ENCODE results near the gene PYGM. TPM values are rescaled to one million over a fixed set of nuclear protein-coding genes. Genes with fewer than 3 reads are reported as not detected.

PYGM gene
- total and polyA plus RNA-seq, 12 donors: 1.4 to 10.1 (median 3.8) TPM

DNA sequence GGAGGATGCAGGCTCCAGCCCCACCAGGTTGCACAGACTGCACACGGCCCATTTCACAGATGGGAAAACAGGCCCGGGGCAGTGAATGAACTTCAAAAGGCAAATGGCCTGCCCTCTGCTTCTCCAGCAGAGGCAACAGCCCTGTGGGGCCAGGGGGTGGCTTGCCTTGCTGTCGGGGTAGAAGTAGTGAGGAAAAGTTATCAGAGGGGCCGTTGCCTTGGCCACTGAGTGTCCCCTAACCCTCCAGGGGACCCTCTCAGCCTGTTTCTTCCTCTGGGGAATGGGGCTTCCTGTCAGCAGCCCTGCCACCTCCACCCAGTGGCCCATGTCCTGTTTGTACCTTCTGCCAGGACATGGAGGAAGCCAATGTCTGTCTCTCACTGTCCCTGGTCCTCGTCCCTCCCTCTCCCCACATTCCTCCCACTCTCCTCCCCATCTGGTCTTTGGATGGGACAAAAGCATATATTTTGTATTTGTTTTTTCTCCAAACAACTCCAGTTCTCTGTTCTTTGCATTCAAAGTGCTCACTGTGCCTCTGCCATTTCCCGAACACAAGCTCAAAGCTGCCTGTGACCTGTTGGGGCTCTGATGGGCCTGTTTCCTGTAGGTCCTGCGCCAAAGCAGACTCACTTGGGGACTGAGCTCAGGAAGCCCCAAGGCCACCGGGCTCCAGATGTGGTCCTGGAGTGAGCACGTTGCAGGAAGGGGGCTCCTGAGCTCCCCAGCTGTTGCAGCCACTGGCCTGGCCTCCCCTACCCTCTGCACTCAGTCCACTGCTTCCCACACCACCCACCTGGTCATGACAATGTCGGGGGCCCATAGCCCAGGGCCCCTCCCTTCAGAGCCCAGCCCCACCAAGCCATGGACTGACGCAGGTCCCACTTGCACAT lies 33.7 kb upstream of the PYGM start:
- intact Hi-C loops (cut with DNase I): no loop called here
- no peak overlapping the region for H3K4me3 ChIP-seq
- 63 to 73% (median 69%) methylated on average over 9 to 11 of the region's 11 CpGs for WGBS, 4 donors
- peak in 1 of 7 donors; percentile 20 for DNase-seq
- peak overlapping the region in 1 of 5 donors; percentile 10 for H3K27ac ChIP-seq
- peaks cover 0 to 6% of the 10 kb centered on the region in 2 donors for H3K4me1 ChIP-seq (replicated peaks in 1 of 2)
- TF ChIP-seq, protein P1, sequence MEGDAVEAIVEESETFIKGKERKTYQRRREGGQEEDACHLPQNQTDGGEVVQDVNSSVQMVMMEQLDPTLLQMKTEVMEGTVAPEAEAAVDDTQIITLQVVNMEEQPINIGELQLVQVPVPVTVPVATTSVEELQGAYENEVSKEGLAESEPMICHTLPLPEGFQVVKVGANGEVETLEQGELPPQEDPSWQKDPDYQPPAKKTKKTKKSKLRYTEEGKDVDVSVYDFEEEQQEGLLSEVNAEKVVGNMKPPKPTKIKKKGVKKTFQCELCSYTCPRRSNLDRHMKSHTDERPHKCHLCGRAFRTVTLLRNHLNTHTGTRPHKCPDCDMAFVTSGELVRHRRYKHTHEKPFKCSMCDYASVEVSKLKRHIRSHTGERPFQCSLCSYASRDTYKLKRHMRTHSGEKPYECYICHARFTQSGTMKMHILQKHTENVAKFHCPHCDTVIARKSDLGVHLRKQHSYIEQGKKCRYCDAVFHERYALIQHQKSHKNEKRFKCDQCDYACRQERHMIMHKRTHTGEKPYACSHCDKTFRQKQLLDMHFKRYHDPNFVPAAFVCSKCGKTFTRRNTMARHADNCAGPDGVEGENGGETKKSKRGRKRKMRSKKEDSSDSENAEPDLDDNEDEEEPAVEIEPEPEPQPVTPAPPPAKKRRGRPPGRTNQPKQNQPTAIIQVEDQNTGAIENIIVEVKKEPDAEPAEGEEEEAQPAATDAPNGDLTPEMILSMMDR (IDR thresholded peaks at IDR 0.05): no peak
- TF ChIP-seq POLR2A (IDR thresholded peaks at IDR 0.05): no peak
- peaks cover 0 to 13% of the 10 kb centered on the region in 2 donors for H3K36me3 ChIP-seq (replicated peaks in 1 of 2)
- H3K9me3 ChIP-seq (replicated peaks in 1 of 3): no peaks in the 10 kb centered on the region
- no peaks in the 10 kb centered on the region for H3K27me3 ChIP-seq

DNA sequence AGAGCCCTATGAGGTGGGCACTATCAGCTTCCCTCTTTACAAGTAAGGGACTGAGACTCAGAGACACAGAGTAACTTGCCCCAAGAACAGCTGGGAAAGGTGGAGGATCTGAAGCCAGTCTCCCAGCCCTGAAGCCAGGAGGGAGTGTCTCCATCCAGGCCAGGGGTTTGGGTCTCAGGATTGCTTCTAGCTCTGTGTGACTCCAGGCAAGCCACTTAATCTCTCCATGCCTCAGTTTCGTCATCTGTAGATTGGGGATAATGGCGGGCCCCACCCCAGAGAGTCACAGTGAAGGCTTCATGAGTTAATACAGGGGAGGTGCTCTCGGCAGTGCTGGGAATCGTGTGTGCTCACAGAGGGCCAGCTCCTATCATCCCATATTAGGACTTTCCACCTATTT lies 32.7 kb upstream of the PYGM start:
- WGBS, 4 donors: 88 to 95% (median 94%) methylated on average over 4 of the region's 4 CpGs
- no peak for TF ChIP-seq POLR2A (IDR thresholded peaks at IDR 0.05)
- TF ChIP-seq, protein P1 (IDR thresholded peaks at IDR 0.05): no peak
- Histone ChIP-seq H3K27me3 (no peaks in the 10 kb centered on the region), H3K9me3 (replicated peaks in 1 of 3) (no peaks in the 10 kb centered on the region), H3K27ac (no peak overlapping the region), H3K36me3 (replicated peaks in 1 of 2) (peaks cover 0 to 12% of the 10 kb centered on the region in 2 donors), H3K4me3 (no peak overlapping the region), H3K4me1 (replicated peaks in 1 of 2) (peaks cover 0 to 6% of the 10 kb centered on the region in 2 donors)
- DNase-seq: no peak
- intact Hi-C loops (cut with DNase I): no loop called here

DNA sequence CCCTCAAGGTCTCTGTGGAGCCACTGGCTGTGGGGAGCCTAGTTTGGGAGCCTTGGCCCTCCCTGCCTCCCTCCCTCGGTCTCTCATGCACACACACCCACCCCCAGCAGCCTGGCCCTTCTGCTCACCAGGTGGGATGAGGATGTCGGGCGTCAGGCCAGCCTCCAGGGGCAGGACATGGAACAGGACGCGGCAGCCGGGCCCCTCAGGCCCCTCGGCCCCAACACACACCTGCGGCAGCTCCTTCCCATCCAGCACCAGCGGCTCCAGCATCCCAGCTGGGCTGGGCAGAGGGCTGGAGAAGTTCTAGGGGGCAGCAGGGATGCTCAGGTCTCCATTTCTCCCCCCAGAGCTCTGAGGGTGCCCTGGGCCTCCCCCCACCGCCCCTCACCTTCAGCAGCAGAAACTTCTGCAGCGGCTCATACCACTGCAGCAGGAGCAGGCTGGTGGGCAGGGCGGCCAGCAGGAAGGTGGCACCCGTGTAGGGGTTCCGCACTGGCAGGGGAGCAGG lies 32.1 kb upstream of the PYGM start:
- peak in 1 of 7 donors; percentile 14 for DNase-seq
- Histone ChIP-seq H3K36me3 (replicated peaks in 1 of 2) (peaks cover 0 to 12% of the 10 kb centered on the region in 2 donors), H3K4me1 (replicated peaks in 1 of 2) (peaks cover 0 to 6% of the 10 kb centered on the region in 2 donors), H3K27ac (no peak overlapping the region), H3K4me3 (no peak overlapping the region), H3K9me3 (replicated peaks in 1 of 3) (no peaks in the 10 kb centered on the region), H3K27me3 (no peaks in the 10 kb centered on the region)
- TF ChIP-seq POLR2A (IDR thresholded peaks at IDR 0.05): no peak
- TF ChIP-seq, protein P1 (IDR thresholded peaks at IDR 0.05): no peak
- intact Hi-C loops (cut with DNase I): no loop called here
- 91 to 100% (median 94%) methylated on average over 1 to 14 of the region's 14 CpGs for WGBS, 4 donors

DNA sequence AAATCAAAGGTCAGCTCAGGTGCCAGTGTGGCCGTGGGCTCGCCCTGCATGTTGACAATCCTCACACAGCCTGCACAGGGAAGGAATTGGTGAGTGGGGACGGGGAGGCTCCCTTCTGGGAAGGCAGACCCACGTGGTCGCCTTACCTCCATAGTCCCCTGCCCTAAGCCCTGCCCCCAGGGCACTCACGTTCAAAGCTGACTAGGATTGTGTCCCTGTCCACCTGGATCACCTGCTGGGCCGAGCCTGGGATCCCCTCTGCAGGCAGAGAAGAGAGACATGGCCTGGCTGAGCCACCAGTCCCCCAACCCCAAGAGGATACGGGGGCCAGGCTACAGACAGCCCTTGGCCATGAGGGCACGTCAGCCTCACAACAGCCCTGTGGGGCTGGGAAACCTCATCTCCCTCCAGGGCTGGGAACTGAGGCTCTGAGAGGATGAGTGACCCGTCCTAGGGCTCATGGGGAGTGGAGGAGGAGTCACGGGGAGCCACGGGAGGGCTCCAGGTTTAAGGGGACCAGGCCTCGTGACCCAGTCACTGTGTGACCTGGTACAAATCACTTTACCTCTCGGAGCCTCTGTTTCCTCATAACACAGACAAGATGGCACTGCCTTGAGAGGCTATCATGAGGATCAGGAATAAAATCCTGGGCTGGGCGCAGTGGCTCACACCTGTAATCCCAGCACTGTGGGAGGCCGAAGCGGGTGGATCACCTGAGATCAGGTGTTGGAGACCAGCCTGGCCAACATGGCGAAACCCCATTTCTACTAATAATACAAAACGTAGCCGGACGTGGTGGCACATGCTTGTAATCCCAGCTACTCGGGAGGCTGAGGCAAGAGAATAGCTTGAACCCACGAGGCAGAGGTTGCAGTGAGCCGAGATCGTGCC lies 30.7 kb upstream of the PYGM start:
- intact Hi-C loops (cut with DNase I): no loop called here
- DNase-seq: peak in 1 of 7 donors; percentile 13
- TF ChIP-seq POLR2A (IDR thresholded peaks at IDR 0.05): no peak
- TF ChIP-seq, protein P1 (IDR thresholded peaks at IDR 0.05): no peak
- Histone ChIP-seq H3K27me3 (no peaks in the 10 kb centered on the region), H3K4me3 (no peak overlapping the region), H3K9me3 (replicated peaks in 1 of 3) (no peaks in the 10 kb centered on the region), H3K4me1 (replicated peaks in 1 of 2) (peaks cover 0 to 6% of the 10 kb centered on the region in 2 donors), H3K36me3 (replicated peaks in 1 of 2) (peaks cover 0 to 12% of the 10 kb centered on the region in 2 donors), H3K27ac (no peak overlapping the region)
- WGBS, 4 donors: 87 to 93% (median 92%) methylated on average over 15 to 25 of the region's 25 CpGs
